Measurements from ENCODE around the gene AKIRIN2.

- TF ChIP-seq ZNF274 (IDR thresholded peaks at IDR 0.05; ENCODE audit: low read depth, low read length) = no peak
- TF ChIP-seq YY1 (IDR thresholded peaks at IDR 0.05; ENCODE audit: insufficient read depth, insufficient read length) = no peak
- no peak for TF ChIP-seq SUZ12 (IDR thresholded peaks at IDR 0.05; ENCODE audit: extremely low read depth, insufficient read depth, insufficient read length)
These were observed 4.3 kb upstream of the AKIRIN2 start for GRCh38 chr6:87706187-87706966.
